Endodermal cell (in vitro differentiated cells): ENCODE measurements around the gene DCDC2. TPM values are rescaled to one million over a fixed set of nuclear protein-coding genes. Genes with fewer than 3 reads are reported as not detected.

Experiments used
- DNase-seq: peaks from one replicate; pipeline ENCODE4 v3.0.0-alpha.2; 2017
- H3K27ac ChIP-seq: 2 replicates; pipeline ENCODE4 v1.5.1; 2013; ENCODE audit warnings: mild to moderate bottlenecking, low read depth, low read length, moderate library complexity
- H3K27me3 ChIP-seq: 2 replicates; pipeline ENCODE4 v1.6.1; 2013; ENCODE audit warnings: mild to moderate bottlenecking, low read length, moderate library complexity; ENCODE audit not compliant: insufficient read depth, control insufficient read depth, poor library complexity, severe bottlenecking
- H3K36me3 ChIP-seq: 2 replicates; pipeline ENCODE4 v1.7.0; 2013; ENCODE audit warnings: mild to moderate bottlenecking, low read length, moderate library complexity; ENCODE audit not compliant: control insufficient read depth, insufficient read depth
- H3K4me1 ChIP-seq: one replicate; pipeline ENCODE4 v1.7.0; 2013; ENCODE audit warnings: low read length; ENCODE audit not compliant: control insufficient read depth, insufficient read depth
- H3K4me3 ChIP-seq: 2 replicates; pipeline ENCODE4 v1.5.1; 2013; ENCODE audit warnings: mild to moderate bottlenecking, low read length, moderate library complexity
- H3K9ac ChIP-seq: 2 replicates; pipeline ENCODE4 v1.6.1; 2013; ENCODE audit warnings: mild to moderate bottlenecking, low read length, moderate library complexity; ENCODE audit not compliant: poor library complexity, severe bottlenecking; ENCODE audit errors: extremely low read depth
- H3K9me3 ChIP-seq: 2 replicates; pipeline ENCODE4 v1.6.1; 2013; ENCODE audit warnings: mild to moderate bottlenecking, low read length, moderate library complexity; ENCODE audit not compliant: control insufficient read depth
- H3K27ac Mint-ChIP-seq: 2 replicates; pipeline ENCODE4 v1.8.0; 2020; ENCODE audit warnings: mixed read lengths
- H3K27me3 Mint-ChIP-seq: 2 replicates; pipeline ENCODE4 v1.8.0; 2021; ENCODE audit warnings: mild to moderate bottlenecking, mixed read lengths; ENCODE audit not compliant: insufficient read depth
- H3K36me3 Mint-ChIP-seq: 2 replicates; pipeline ENCODE4 v1.8.0; 2020; ENCODE audit warnings: low read depth, mixed read lengths
- H3K4me1 Mint-ChIP-seq: 2 replicates; pipeline ENCODE4 v1.8.0; 2020; ENCODE audit warnings: mixed read lengths
- H3K4me3 Mint-ChIP-seq: 2 replicates; pipeline ENCODE4 v1.8.0; 2020; ENCODE audit warnings: mild to moderate bottlenecking, moderate library complexity, mixed read lengths
- H3K9me3 Mint-ChIP-seq: 2 replicates; pipeline ENCODE4 v1.8.0; 2020; ENCODE audit warnings: mild to moderate bottlenecking, mixed read lengths
- CTCF ChIP-seq: fragments of 200-600 bp; sonication (generic); conservative IDR thresholded peaks from 2 replicates; pipeline ENCODE4 v1.5.0; 2021; ENCODE audit warnings: antibody characterized with exemption, mild to moderate bottlenecking
- WGBS, 2 experiments: methylation state at CpG; one replicate each; pipeline versions ENCODE4 v1.1.5 to v1.1.7; 2013; ENCODE audit warnings: missing lambda C conversion rate in 2 of 2, mixed read lengths in 1 of 2; ENCODE audit not compliant: insufficient coverage in 1 of 2, insufficient read length in 1 of 2; 5-methylcytosine and 5-hydroxymethylcytosine counted together
- total RNA-seq, 2 donors: library from RNA; stranded (reverse); fragmentation: NEBNext Ultra II Directional in 1 of 2; extraction: Animal tissue kit (Norgen Biotek cat#: 25700) in 1 of 2; gene quantifications; 2 replicates in 1 of 2; 3 replicates in 1 of 2; pipeline ENCODE4 v1.2.1, GENCODE V29; 2021

The DCDC2 gene
- total RNA-seq, 2 donors from 2014 or later = 0.49 to 1.4 TPM

DNA sequence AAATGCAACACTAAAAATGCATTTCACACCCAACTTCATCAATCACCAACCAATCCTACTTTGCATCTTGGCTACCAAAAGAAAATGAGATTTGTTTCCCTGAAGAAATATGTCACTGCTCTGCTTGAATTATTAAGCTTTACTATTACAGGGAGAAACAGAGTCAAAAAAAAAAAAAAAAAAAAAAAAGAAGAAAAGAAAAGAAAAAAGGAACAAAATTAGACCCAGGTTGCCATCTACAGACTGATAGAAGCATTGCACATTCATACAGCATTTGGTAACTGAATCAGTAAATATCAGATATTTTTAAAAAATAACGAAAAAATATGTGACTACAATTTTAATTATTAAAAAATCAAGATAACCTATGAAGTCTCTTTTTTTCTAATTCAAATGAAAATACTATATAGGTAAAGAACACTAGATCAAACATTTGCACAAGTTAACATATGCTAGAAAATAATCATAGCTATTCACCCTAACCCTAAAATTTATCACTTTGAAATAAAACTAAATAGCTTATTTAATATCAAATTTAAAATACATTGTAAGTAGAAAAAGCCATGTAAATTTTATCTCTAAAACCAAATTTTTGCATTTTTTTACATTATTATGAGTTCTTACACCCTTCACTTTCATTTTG is 83.3 kb downstream of the DCDC2 start:
- Histone ChIP-seq H3K9me3 (no peaks in the 10 kb centered on the region), H3K36me3 (no peaks in the 10 kb centered on the region), H3K4me3 (no peak overlapping the region), H3K27me3 (no peaks in the 10 kb centered on the region), H3K27ac (no peak overlapping the region), H3K4me1 (no peaks in the 10 kb centered on the region), H3K9ac (no peak overlapping the region)
- WGBS, 2 experiments = no CpG with 5 or more reads among the region's 1 CpG
- H3K4me1 Mint-ChIP-seq = no peaks in the 10 kb centered on the region
- peaks cover 1% of the 10 kb centered on the region for H3K27me3 Mint-ChIP-seq
- no peaks in the 10 kb centered on the region for H3K36me3 Mint-ChIP-seq
- no peak overlapping the region for H3K27ac Mint-ChIP-seq
- TF ChIP-seq CTCF = peak; percentile 80
- DNase-seq = no peak
- no peak overlapping the region for H3K4me3 Mint-ChIP-seq
- no peaks in the 10 kb centered on the region for H3K9me3 Mint-ChIP-seq

GRCh38 chr6:24273096-24273870 is 84.6 kb downstream of the DCDC2 start:
- no peak overlapping the region for H3K4me3 Mint-ChIP-seq
- Histone ChIP-seq H3K27ac (no peak overlapping the region), H3K27me3 (no peaks in the 10 kb centered on the region), H3K9ac (no peak overlapping the region), H3K4me3 (no peak overlapping the region), H3K9me3 (no peaks in the 10 kb centered on the region), H3K36me3 (no peaks in the 10 kb centered on the region), H3K4me1 (no peaks in the 10 kb centered on the region)
- H3K27ac Mint-ChIP-seq = no peak overlapping the region
- no peaks in the 10 kb centered on the region for H3K9me3 Mint-ChIP-seq
- no peak for TF ChIP-seq CTCF
- no peaks in the 10 kb centered on the region for H3K27me3 Mint-ChIP-seq
- 76 to 80% methylated on average over 5 to 7 of the region's 7 CpGs for WGBS, 2 experiments
- H3K4me1 Mint-ChIP-seq = no peaks in the 10 kb centered on the region
- no peak for DNase-seq
- H3K36me3 Mint-ChIP-seq = no peaks in the 10 kb centered on the region

- Histone ChIP-seq H3K4me1 (no peaks in the 10 kb centered on the region), H3K9ac (no peak overlapping the region), H3K27ac (no peak overlapping the region), H3K27me3 (no peaks in the 10 kb centered on the region), H3K4me3 (no peak overlapping the region), H3K9me3 (no peaks in the 10 kb centered on the region), H3K36me3 (no peaks in the 10 kb centered on the region)
- no peaks in the 10 kb centered on the region for H3K9me3 Mint-ChIP-seq
- no peak for DNase-seq
- H3K4me3 Mint-ChIP-seq = no peak overlapping the region
- no peak overlapping the region for H3K27ac Mint-ChIP-seq
- H3K27me3 Mint-ChIP-seq = no peaks in the 10 kb centered on the region
- no peaks in the 10 kb centered on the region for H3K4me1 Mint-ChIP-seq
- TF ChIP-seq CTCF = no peak
- no peaks in the 10 kb centered on the region for H3K36me3 Mint-ChIP-seq
Observed at GRCh38 chr6:24272553-24272952, 85.3 kb downstream of the DCDC2 start.
